GM18873 (cell line): ENCODE data around the gene ELP5.
"Not testable (repeated sequence)": the region's sequence is repeated elsewhere in the genome, so short reads cannot be mapped to it uniquely, and the experiment has no call there.

Experiments used
- ATAC-seq: cut with Tn5 transposase; IDR thresholded peaks from one replicate; pipeline ENCODE4 v1.9.1; 2021; ENCODE audit warnings: mild to moderate bottlenecking, moderate library complexity, moderate number of reproducible peaks; ENCODE audit not compliant: unreplicated experiment, low FRiP score

ELP5 gene

GRCh38 chr17:7234083-7234951 is 17.7 kb upstream of the ELP5 start, which contains the start of gene DVL2:
DVL2 (minus strand) TSS chr17:7234517; CDS start chr17:7234262, 255 bp downstream.
- ATAC-seq = peak; percentile 45

- no peak for ATAC-seq
Observed at GRCh38 chr17:7235693-7236665, 16.0 kb upstream of the ELP5 start.

DNA sequence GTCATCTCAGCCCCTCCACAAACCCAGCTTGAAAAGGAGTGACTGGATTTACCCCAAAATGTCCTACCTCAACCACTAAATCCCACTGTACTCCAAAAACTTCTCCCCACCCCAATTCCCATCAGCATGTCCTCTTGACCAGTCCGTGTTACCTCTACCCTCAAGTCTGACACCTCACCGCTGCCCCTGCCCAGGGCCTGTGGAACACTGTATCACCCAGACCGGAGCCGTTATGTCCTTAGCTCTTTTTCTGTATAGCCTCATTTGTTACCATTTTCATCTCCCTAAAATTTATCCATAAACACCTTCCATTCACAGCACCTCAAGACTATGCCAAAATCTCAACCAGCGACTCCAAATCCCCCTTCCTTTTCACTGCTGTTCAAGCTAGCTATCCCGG is 15.2 kb upstream of the ELP5 start:
- ATAC-seq = no peak

- no peak for ATAC-seq
Observed at GRCh38 chr17:7237266-7237760, 14.7 kb upstream of the ELP5 start.

GRCh38 chr17:7237761-7238419 is 14.1 kb upstream of the ELP5 start:
- no peak for ATAC-seq

DNA sequence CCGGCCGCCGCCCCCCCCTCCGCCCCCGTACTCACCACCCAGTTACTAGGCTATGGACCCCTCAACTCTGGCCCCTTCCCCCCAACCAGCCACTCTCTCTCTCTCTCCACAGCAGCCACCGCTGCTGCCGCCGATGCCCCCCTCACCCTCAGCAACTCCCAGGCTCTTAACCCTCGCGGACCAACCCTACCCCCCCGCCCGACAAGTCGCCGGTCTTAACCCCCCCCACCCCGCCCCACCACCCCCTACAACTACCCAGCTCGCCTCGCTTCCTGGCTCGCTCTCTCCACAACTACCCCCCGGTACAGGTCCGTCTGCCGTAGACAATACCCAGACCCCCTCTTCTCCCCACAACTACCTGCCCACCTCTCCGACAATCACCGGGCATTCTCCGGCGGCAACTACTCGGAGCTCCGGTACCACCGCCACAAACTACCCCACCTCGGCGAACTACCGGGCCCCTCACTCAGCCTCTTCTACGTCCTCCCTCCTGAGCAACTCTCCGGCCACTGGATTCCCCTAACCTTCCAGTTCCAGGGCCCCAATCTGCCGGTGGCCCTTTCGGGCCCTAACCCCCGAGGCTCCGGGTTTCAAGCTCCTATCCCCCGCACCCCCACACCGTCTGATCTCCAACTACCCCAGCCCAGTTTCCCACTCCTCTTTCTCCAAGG is 13.5 kb upstream of the ELP5 start:
- ATAC-seq = no peak

DNA sequence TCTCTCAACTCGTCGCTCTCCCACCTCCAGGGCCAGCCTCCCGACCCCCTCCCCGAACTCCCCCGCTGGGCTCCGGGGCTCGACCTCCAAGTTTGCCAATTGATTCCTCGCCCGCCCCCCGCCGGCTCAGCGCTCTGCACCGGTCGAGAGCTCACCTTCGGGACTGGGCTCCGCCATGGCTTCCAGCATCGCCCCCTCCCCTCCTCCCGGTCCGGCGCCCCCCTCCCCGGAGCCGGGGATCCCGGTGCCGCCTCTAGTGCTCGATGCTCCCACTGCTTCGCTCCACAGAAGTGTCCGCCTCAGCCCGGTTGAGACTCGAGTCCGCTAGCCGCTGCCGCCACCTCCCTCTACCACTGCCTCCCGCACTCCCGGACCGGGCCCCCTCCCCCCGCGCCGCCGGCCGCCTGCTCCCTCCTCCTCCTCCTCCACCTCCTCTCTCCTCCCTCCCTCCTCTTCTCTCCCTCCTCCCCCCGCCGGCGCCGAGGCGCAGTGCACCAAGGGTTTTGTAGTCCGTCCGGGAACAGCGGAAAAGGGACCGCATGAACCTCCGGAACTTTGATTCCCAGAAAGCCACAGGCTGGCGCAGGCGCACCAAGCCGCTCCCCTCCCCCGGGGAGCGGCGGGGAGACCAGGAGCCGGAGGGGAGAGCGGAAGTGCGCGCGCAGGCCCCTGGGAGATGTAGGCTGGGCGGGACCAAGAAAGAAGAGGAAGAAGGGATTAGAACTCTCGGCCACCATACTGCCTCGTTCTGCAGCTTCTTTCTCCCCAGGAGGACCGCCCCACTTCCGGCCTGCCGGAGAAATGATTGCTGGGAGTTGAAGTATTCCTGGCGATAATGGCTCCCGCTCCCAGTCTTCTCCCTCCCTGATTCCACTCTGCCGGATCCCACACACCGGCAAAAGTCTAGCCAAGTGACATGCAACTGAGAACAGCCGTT is 12.7 kb upstream of the ELP5 start, which contains the start of gene PHF23:
Gene PHF23, minus strand, starts transcription at position 367 of the 937 bp plus-strand sequence. Its CDS starts 178 bp downstream, at position 189.
- peak; percentile 38 for ATAC-seq

GRCh38 chr17:7240375-7240774 is 11.6 kb upstream of the ELP5 start:
- ATAC-seq = no peak

DNA sequence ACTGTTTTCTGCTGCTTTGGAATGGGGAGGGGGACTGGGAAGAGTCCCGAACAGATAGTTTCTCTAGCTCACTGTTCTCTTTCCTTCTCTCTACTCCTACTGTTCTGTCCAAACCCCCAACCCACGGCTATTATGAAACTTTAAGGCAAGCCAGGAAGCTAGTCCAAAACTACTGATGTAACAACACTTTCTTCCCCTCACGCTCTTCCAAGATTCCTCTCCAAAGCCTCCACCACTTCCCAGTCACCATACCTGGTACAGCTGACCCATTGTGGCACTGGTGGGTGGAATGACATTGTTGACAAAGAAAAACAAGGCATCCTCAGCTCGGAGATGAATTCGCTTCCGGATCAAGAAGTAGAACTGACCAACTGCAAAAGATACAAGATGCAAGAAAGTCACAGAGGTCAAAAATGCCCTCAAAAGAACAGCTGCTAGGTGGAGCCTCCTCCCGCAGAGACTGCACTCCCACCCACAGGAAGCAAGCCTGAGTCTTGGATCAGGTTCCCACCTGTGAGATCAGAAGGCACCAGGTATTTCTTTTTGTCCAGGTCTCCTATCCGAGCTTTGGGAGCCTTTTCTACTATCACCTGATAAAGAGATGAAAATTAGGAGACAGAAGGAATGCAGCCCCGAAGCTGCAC is 10.8 kb upstream of the ELP5 start:
- no peak for ATAC-seq

DNA sequence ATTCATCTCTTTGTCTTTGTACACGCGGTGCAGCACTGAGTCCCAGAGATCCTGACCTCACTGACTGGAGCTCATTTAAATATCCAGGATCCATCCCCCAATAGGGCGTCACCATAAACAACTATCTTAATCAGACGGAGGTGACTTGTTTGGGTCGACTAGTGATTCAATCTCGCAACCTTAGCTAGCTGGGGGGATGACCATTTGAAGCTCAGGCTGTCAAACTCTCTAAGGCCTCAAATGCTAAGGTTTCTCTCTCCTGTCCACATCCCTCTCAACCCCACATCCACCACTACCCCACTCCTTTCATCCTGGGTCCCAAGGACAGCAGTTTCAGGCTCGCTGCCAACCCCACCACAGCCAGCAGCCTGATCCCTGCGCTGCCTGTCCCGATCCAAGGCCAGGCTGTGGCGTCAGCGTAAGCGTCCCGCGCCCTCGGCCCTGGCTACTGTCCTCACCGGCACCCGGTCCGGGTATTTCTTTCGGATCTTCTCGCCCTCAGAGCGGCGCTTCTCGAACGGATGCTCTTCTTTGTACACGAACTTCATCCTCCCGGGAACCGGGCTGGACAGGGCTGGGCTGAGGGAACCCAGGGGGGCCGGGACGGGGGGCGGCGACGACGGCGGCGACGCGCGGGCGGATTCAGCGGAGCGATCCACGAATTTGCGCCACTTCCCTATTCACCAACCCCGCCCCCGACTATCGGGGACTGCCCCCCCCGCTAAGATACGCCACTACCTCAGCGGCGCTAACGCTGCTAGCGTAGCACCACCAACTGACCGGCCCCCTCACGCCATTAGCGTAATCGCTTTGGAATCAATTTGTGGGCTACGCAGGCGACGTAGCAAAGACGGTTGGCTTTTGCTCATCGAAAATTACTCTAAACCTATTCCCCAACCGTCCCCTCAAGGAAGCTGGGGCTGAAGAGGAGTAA is 10.0 kb upstream of the ELP5 start, which contains the start of gene GABARAP:
Gene GABARAP, minus strand, starts transcription at position 667 of the 934 bp plus-strand sequence. Its CDS starts 119 bp downstream, at position 548.
- ATAC-seq = peak; percentile 31

GRCh38 chr17:7242717-7243452 is 9.1 kb upstream of the ELP5 start:
- peak; percentile 40 for ATAC-seq

DNA sequence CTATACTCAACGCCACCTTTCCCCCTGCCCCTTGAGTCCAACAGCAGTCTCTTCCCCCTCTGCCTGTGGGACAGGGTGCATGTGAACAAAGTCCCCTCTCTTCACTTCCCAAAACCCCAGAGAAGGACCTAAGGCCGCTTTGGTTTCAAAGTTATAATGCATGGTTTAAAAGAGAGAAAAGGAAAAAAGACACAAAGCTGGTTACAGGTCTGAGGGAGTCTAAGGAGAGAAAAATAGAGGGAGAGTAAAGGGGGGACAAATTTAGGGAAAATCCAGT is 8.6 kb upstream of the ELP5 start:
- ATAC-seq = no peak

DNA sequence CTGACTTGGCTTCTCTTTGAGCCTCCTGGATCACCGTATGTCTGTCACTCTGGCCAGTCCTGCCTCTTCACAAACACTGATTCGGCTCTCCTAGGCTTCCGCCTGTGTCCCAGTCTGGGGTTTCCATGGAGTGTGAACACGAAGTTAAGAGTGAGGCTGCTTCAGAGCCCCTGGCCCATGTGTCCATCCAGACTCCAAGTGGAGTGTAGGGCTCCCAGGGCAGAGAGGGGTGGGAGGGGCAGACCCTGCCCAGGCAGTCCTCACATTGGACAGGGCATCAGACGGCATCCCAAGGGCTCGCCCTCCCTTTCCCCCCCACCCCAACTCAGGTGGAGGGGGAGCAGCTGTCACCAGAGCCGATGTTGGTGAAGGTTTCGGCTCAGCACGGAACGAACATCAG is 8.2 kb upstream of the ELP5 start:
- ATAC-seq = not testable (repeated sequence)

GRCh38 chr17:7246779-7247178 is 5.2 kb upstream of the ELP5 start:
- ATAC-seq = no peak

- ATAC-seq = no peak
Observed at GRCh38 chr17:7248796-7249195, 3.2 kb upstream of the ELP5 start.

DNA sequence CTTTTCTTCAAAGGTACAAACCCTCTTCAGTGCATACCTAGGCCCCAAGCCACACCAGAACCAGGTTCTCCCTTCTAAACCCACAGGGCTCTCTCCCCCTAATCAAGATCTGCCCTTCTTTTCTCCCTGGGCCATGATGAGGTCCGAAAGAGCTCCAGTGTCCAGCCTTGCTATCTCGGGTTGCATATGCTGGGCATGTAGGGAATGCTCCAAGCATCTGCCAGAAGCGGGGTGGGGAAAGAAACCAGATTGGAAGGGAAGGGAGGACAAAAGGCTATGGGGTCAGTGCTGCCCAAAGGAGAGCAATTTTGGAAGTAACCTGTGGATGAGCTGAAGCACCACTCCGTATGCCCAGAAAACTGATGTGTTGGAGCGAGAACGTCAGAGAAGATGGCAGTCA is 2.8 kb upstream of the ELP5 start:
- no peak for ATAC-seq

GRCh38 chr17:7249830-7250229 is 2.2 kb upstream of the ELP5 start:
- no peak for ATAC-seq
